ENCODE data around the gene ATOH8.
"Not testable (repeated sequence)": the region's sequence is repeated elsewhere in the genome, so short reads cannot be mapped to it uniquely, and the experiment has no call there.

The ATOH8 gene

DNA sequence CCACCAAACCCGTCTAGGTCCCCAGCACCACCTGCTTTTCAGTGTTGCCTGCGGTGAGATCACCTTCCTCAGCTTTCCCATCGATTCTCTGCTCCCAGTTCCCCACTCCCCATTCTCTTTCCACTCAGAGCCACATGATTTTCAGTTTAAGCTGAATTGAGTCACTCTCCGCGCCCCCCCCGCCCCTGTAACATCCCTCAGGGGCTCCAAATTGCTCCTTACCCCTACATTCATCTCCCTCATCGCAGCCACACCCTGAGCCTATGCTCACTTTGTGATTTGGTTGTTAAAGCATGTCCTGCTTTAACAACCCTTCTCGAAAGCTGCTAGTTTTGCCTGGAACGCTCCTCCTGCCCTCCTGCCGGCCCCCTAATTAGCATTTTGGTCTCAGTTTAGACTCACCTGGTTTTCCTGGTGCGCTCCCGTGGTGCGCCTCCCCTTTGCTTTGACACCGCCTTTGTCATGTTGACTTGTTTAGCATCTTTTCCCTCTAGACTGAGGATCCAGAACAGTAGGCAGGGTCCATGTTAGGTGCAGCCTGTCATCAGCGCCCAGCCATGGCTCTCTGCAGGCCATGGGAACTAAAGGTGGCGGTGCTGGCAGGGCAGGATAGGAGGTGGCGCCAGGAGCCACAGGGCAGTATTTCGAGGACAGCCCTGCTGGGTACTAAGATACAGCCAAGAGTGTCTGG lies 74.2 kb downstream of the ATOH8 start:
- Histone ChIP-seq H3K4me3 (ENCODE audit: low read length) (no peak overlapping the region), H3K4me1 (ENCODE audit: insufficient read depth, low read length) (no peaks in the 10 kb centered on the region), H3K36me3 (ENCODE audit: insufficient read depth, low read length) (no peaks in the 10 kb centered on the region), H3K9me3 (ENCODE audit: low read length) (no peaks in the 10 kb centered on the region), H3K27me3 (ENCODE audit: insufficient read depth, low read length) (no peaks in the 10 kb centered on the region), H2AFZ (ENCODE audit: low read depth, low read length) (peak overlapping the region; percentile 11)

DNA sequence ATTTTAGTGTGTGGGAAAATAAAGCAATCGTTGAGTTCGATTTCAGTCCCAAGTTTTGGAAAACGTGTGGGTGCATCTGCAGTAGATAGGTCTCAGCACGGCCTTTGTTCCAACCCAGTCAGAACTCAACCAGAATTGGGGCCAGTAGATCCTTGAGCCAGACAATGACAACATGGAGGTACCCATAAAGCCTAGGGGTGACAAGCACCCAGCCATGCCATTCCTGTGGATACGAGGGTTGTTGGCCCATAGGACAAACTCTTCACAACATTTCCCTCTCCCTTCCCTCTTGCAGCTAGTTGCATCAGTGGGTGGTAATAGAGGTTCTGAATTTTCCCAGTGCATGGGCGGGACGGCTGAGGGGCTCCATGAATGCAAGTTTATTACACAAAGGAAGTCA lies 74.9 kb downstream of the ATOH8 start:
- no peak overlapping the region for H2AFZ ChIP-seq (ENCODE audit: low read depth, low read length)
- no peaks in the 10 kb centered on the region for H3K36me3 ChIP-seq (ENCODE audit: insufficient read depth, low read length)
- H3K27me3 ChIP-seq (ENCODE audit: insufficient read depth, low read length): no peaks in the 10 kb centered on the region
- no peak overlapping the region for H3K4me3 ChIP-seq (ENCODE audit: low read length)
- H3K9me3 ChIP-seq (ENCODE audit: low read length): no peaks in the 10 kb centered on the region
- no peaks in the 10 kb centered on the region for H3K4me1 ChIP-seq (ENCODE audit: insufficient read depth, low read length)

DNA sequence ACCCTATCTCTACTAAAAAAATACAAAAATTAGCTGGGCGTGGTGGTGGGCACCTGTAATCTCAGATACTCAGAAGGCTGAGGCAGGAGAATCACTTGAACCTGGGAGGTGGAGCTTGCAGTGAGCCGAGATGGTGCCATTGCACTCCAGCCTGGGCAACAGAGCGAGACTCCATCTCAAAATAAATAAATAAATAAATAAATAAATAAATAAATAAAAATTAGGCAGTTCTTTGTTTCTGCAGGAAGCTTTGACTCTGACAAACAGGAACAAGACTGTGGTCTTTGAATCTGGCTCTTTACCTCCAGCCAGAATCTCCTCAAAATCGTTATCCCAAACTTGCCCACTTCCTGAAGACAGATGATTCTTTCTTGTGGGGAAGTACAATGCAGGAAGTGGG lies 75.6 kb downstream of the ATOH8 start:
- H3K4me3 ChIP-seq (ENCODE audit: low read length); H3K9me3 ChIP-seq (ENCODE audit: low read length); H3K4me1 ChIP-seq (ENCODE audit: insufficient read depth, low read length); H2AFZ ChIP-seq (ENCODE audit: low read depth, low read length); H3K36me3 ChIP-seq (ENCODE audit: insufficient read depth, low read length); H3K27me3 ChIP-seq (ENCODE audit: insufficient read depth, low read length): not testable (repeated sequence)

DNA sequence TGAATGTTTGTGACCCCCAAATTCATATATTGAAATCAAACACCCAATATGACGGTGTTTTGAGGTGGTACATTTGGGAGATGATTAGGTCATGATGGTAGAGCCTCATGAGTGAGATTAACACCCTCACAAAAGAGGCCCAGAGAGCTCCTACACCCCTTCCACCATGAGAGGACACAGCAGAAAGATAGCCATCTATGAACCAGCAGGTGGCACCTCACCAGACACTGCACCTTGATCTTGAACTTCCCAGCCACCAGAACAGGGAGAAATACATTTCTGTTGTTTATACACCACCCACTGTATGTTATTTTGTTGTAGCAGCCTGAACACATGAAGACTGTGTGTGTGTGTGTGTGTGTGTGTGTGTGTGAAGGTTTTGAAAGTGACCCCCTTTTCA lies 76.9 kb downstream of the ATOH8 start:
- Histone ChIP-seq H3K4me1 (ENCODE audit: insufficient read depth, low read length) (no peaks in the 10 kb centered on the region), H3K36me3 (ENCODE audit: insufficient read depth, low read length) (no peaks in the 10 kb centered on the region), H2AFZ (ENCODE audit: low read depth, low read length) (no peak overlapping the region), H3K27me3 (ENCODE audit: insufficient read depth, low read length) (no peaks in the 10 kb centered on the region), H3K4me3 (ENCODE audit: low read length) (no peak overlapping the region), H3K9me3 (ENCODE audit: low read length) (no peaks in the 10 kb centered on the region)

DNA sequence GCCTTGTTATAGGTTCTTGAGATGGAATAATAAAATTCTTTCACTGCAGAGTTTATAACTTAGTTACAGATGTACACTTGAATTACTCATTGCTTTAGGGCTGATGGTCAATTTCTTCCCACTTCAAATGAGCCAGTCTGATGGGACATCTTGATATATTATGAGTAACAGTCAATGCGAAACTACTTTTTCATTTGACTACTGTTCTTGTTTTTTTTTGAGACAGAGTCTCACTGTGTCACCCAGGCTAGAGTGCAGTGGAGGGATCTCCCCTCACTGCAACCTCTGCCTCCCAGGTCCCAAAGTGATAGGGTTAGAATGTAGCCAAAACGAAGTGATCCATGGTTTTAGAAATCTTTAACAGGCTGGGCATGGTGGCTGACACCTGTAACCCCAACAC lies 77.9 kb downstream of the ATOH8 start:
- H3K9me3 ChIP-seq (ENCODE audit: low read length): no peaks in the 10 kb centered on the region
- no peaks in the 10 kb centered on the region for H3K27me3 ChIP-seq (ENCODE audit: insufficient read depth, low read length)
- H3K36me3 ChIP-seq (ENCODE audit: insufficient read depth, low read length): no peaks in the 10 kb centered on the region
- H3K4me1 ChIP-seq (ENCODE audit: insufficient read depth, low read length): no peaks in the 10 kb centered on the region
- no peak overlapping the region for H2AFZ ChIP-seq (ENCODE audit: low read depth, low read length)
- no peak overlapping the region for H3K4me3 ChIP-seq (ENCODE audit: low read length)

DNA sequence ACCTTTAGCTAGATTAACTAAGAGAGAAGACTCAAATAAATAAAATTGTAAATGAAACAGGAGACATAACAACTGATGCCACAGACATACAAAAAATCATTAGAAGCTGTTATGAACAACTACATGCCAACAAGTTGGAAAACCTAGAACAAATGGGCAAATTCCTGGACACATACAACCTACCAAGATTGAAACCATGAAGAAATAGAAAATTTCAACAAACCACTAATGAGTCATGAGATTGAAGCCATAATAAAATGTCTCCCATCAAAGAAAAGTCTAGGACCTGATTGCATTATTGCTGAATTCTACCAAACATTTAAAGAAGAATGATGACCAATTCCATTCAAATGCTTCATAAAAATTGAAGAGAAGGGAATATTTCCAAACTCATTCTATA lies 80.7 kb downstream of the ATOH8 start:
- Histone ChIP-seq H3K4me1 (ENCODE audit: insufficient read depth, low read length) (no peaks in the 10 kb centered on the region), H3K9me3 (ENCODE audit: low read length) (no peaks in the 10 kb centered on the region), H3K4me3 (ENCODE audit: low read length) (no peak overlapping the region), H3K36me3 (ENCODE audit: insufficient read depth, low read length) (no peaks in the 10 kb centered on the region), H3K27me3 (ENCODE audit: insufficient read depth, low read length) (no peaks in the 10 kb centered on the region), H2AFZ (ENCODE audit: low read depth, low read length) (no peak overlapping the region)

All from neuron (in vitro differentiated cells).